GM18867 (cell line): Measurements from ENCODE around the gene BOD1L1.

Source experiments
- ATAC-seq: cut with Tn5 transposase; IDR thresholded peaks from one replicate; pipeline ENCODE4 v1.9.1; 2021; ENCODE audit warnings: mild to moderate bottlenecking, moderate library complexity; ENCODE audit not compliant: unreplicated experiment

BOD1L1 gene

GRCh38 chr4:13527192-13527980, 100.1 kb downstream of the BOD1L1 start:
- ATAC-seq: peak; percentile 26

GRCh38 chr4:13526658-13527057, 100.9 kb downstream of the BOD1L1 start:
- ATAC-seq: no peak

GRCh38 chr4:13525606-13526281, 101.8 kb downstream of the BOD1L1 start:
- no peak for ATAC-seq

GRCh38 chr4:13524504-13525243, 102.9 kb downstream of the BOD1L1 start:
- ATAC-seq: no peak

- ATAC-seq: no peak
Observed at GRCh38 chr4:13523591-13524503, 103.7 kb downstream of the BOD1L1 start.

- ATAC-seq: no peak
Observed at GRCh38 chr4:13523105-13523477, 104.4 kb downstream of the BOD1L1 start.

- no peak for ATAC-seq
Observed at GRCh38 chr4:13522282-13523104, 105.0 kb downstream of the BOD1L1 start.

- no peak for ATAC-seq
Observed at GRCh38 chr4:13521047-13521446, 106.5 kb downstream of the BOD1L1 start.
